SK-N-SH treated with all-trans-retinoic acid at 6 μM for 48 hours (cell line): ENCODE results near the gene DNASE1L1.

Experiments
- ATAC-seq: fragments of 200-7000 bp; cut with Tn5 transposase; 3 replicates; pipeline ENCODE4 v1.9.1; 2020; ENCODE audit warnings: mild to moderate bottlenecking, moderate library complexity
- ARNTL ChIP-seq: fragments of 450-650 bp; formaldehyde crosslinking; IDR thresholded peaks from 2 replicates; pipeline ENCODE4 v1.5.0; 2020; ENCODE audit warnings: low read depth, mild to moderate bottlenecking, moderate library complexity, borderline replicate concordance
- BACH2 ChIP-seq: fragments of 250-450 bp; sonication (Bioruptor Pico); IDR thresholded peaks from 2 replicates; pipeline ENCODE4 v1.9.0; 2021; ENCODE audit warnings: mild to moderate bottlenecking, borderline replicate concordance
- CSDC2 ChIP-seq: fragments of 250-450 bp; sonication (Bioruptor Pico); IDR thresholded peaks from 2 replicates; pipeline ENCODE4 v1.5.0; 2020; ENCODE audit warnings: mild to moderate bottlenecking, moderate library complexity
- ESRRG ChIP-seq: fragments of 250-450 bp; sonication (Bioruptor Pico); IDR thresholded peaks from 2 replicates; pipeline ENCODE4 v1.6.1; 2021; ENCODE audit warnings: mild to moderate bottlenecking
- GLIS3 ChIP-seq: fragments of 250-450 bp; sonication (Bioruptor Pico); IDR thresholded peaks from 2 replicates; pipeline ENCODE4 v1.5.0; 2020; ENCODE audit warnings: mild to moderate bottlenecking, moderate library complexity
- ISL1 ChIP-seq: fragments of 250-450 bp; sonication (Bioruptor Pico); IDR thresholded peaks from 2 replicates; pipeline ENCODE4 v2.1.2; 2022; ENCODE audit warnings: mild to moderate bottlenecking, moderate library complexity
- OSR1 ChIP-seq: fragments of 250-450 bp; sonication (Bioruptor Pico); IDR thresholded peaks from 2 replicates; pipeline ENCODE4 v1.8.0; 2022; ENCODE audit warnings: moderate library complexity, mild to moderate bottlenecking, inconsistent platforms
- PPARA ChIP-seq: fragments of 250-450 bp; sonication (Bioruptor Pico); IDR thresholded peaks from 2 replicates; pipeline ENCODE4 v1.5.0; 2020; ENCODE audit warnings: mild to moderate bottlenecking, borderline replicate concordance
- SNAI2 ChIP-seq: fragments of 250-450 bp; sonication (Bioruptor Pico); IDR thresholded peaks from 2 replicates; pipeline ENCODE4 v1.5.0; 2020; ENCODE audit warnings: mild to moderate bottlenecking, moderate library complexity
- TOX ChIP-seq: fragments of 250-450 bp; sonication (Bioruptor Pico); IDR thresholded peaks from 2 replicates; pipeline ENCODE4 v1.8.0; 2021; ENCODE audit warnings: mild to moderate bottlenecking, moderate library complexity, borderline replicate concordance
- ZC3H10 ChIP-seq: fragments of 250-450 bp; sonication (Bioruptor Pico); IDR thresholded peaks from 2 replicates; pipeline ENCODE4 v1.5.1; 2021; ENCODE audit warnings: mild to moderate bottlenecking, moderate library complexity
- ZFP3 ChIP-seq: fragments of 250-450 bp; sonication (Bioruptor Pico); IDR thresholded peaks from 2 replicates; pipeline ENCODE4 v1.5.0; 2020; ENCODE audit warnings: mild to moderate bottlenecking, moderate library complexity
- ZFP30 ChIP-seq: fragments of 450-650 bp; formaldehyde crosslinking; IDR thresholded peaks from 2 replicates; pipeline ENCODE4 v1.5.0; 2022; ENCODE audit warnings: mild to moderate bottlenecking, moderate library complexity
- ZNF565 ChIP-seq: fragments of 450-650 bp; formaldehyde crosslinking; conservative IDR thresholded peaks from 2 replicates; pipeline ENCODE4 v1.5.0; 2020; ENCODE audit warnings: low read depth, mild to moderate bottlenecking, moderate library complexity
- ZNF70 ChIP-seq: fragments of 450-650 bp; formaldehyde crosslinking; IDR thresholded peaks from 2 replicates; pipeline ENCODE4 v1.5.0; 2020; ENCODE audit warnings: mild to moderate bottlenecking, moderate library complexity
- ZNF8 ChIP-seq: fragments of 450-650 bp; formaldehyde crosslinking; IDR thresholded peaks from 2 replicates; pipeline ENCODE4 v1.5.0; 2020; ENCODE audit warnings: mild to moderate bottlenecking, moderate library complexity
- TF ChIP-seq, protein P1 (sequence below): fragments of 250-450 bp; sonication (Bioruptor Pico); IDR thresholded peaks from 2 replicates; pipeline ENCODE4 v1.8.0; 2020; ENCODE audit warnings: mild to moderate bottlenecking, moderate library complexity, borderline replicate concordance
- TF ChIP-seq, protein P2 (sequence below): fragments of 250-450 bp; sonication (Bioruptor Pico); IDR thresholded peaks from 2 replicates; pipeline ENCODE4 v1.8.0; 2021; ENCODE audit warnings: low read depth, mild to moderate bottlenecking, moderate library complexity, borderline replicate concordance
- TF ChIP-seq, protein P3 (sequence below): fragments of 250-450 bp; sonication (Bioruptor Pico); IDR thresholded peaks from 2 replicates; pipeline ENCODE4 v1.5.1; 2021; ENCODE audit warnings: mild to moderate bottlenecking, moderate library complexity
- TF ChIP-seq, protein P4 (sequence below): fragments of 250-450 bp; sonication (Bioruptor Pico); IDR thresholded peaks from 2 replicates; pipeline ENCODE4 v1.5.0; 2020; ENCODE audit warnings: mild to moderate bottlenecking, moderate library complexity
- TF ChIP-seq, protein P5 (sequence below): fragments of 250-450 bp; sonication (Bioruptor Pico); IDR thresholded peaks from 2 replicates; pipeline ENCODE4 v1.5.1; 2020; ENCODE audit warnings: low read depth, mild to moderate bottlenecking, moderate library complexity

Gene DNASE1L1

DNA sequence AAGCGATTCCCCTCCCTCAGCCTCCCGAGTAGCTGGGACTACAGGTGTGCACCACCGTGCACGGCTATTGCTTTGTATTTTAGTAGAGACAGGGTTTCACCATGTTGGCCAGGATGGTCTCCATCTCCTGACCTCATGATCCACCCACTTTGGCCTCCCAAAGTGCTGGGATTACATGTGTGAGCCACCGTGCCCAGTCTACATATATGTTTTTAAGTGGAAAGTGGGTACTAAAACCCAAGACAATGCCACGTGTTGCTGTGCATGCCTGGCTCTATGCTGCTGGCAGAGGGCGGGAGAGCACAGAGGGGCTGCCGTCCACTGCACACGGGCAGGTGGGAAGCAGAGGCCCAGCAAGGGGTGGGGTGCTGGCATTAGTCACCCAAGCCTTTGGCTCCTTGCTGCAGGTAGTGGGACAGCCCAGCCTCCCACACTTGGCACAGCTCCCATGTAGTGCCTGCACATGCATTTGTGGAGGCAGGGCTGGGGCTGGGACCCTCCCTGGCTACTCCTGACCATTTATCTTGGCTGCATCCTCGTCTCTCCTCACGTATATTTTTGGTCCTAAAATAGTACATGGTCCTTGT, 26.5 kb downstream of the DNASE1L1 start (continued):
- TF ChIP-seq, protein P1, sequence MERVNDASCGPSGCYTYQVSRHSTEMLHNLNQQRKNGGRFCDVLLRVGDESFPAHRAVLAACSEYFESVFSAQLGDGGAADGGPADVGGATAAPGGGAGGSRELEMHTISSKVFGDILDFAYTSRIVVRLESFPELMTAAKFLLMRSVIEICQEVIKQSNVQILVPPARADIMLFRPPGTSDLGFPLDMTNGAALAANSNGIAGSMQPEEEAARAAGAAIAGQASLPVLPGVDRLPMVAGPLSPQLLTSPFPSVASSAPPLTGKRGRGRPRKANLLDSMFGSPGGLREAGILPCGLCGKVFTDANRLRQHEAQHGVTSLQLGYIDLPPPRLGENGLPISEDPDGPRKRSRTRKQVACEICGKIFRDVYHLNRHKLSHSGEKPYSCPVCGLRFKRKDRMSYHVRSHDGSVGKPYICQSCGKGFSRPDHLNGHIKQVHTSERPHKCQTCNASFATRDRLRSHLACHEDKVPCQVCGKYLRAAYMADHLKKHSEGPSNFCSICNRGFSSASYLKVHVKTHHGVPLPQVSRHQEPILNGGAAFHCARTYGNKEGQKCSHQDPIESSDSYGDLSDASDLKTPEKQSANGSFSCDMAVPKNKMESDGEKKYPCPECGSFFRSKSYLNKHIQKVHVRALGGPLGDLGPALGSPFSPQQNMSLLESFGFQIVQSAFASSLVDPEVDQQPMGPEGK (CRISPR knock-in tag): no peak
- TF ChIP-seq, protein P2, sequence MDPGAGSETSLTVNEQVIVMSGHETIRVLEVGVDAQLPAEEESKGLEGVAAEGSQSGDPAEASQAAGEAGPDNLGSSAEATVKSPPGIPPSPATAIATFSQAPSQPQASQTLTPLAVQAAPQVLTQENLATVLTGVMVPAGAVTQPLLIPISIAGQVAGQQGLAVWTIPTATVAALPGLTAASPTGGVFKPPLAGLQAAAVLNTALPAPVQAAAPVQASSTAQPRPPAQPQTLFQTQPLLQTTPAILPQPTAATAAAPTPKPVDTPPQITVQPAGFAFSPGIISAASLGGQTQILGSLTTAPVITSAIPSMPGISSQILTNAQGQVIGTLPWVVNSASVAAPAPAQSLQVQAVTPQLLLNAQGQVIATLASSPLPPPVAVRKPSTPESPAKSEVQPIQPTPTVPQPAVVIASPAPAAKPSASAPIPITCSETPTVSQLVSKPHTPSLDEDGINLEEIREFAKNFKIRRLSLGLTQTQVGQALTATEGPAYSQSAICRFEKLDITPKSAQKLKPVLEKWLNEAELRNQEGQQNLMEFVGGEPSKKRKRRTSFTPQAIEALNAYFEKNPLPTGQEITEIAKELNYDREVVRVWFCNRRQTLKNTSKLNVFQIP (CRISPR knock-in tag): no peak
- TF ChIP-seq ZFP30 (no peak), ARNTL (CRISPR knock-in tag) (no peak), TOX (CRISPR knock-in tag) (no peak), ZC3H10 (CRISPR knock-in tag) (no peak), GLIS3 (CRISPR knock-in tag) (no peak), ESRRG (CRISPR knock-in tag) (no peak), OSR1 (CRISPR knock-in tag) (no peak)

DNA sequence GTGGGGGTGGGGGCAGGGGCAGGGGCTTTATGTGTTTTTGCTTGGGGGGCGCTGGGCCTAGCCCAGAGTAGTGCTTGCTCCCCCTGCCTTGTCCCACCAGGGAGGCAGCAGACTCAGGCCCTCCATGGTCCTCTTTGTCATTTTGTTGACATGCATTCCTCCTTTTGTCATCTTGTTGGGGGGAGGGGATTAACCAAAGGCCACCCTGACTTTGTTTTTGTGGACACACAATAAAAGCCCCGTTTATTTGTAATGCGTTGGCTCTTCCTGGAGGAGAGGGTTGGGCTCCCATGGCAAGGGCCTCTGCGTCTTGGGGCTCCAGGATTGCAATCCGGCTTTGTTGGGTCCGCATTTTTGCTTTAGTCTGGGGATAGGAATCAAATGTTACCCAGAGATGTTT, 27.8 kb downstream of the DNASE1L1 start:
- ATAC-seq: no peak
- TF ChIP-seq ARNTL (CRISPR knock-in tag): no peak
- no peak for TF ChIP-seq ZNF8 (CRISPR knock-in tag)
- no peak for TF ChIP-seq ZNF565
- TF ChIP-seq, protein P3, sequence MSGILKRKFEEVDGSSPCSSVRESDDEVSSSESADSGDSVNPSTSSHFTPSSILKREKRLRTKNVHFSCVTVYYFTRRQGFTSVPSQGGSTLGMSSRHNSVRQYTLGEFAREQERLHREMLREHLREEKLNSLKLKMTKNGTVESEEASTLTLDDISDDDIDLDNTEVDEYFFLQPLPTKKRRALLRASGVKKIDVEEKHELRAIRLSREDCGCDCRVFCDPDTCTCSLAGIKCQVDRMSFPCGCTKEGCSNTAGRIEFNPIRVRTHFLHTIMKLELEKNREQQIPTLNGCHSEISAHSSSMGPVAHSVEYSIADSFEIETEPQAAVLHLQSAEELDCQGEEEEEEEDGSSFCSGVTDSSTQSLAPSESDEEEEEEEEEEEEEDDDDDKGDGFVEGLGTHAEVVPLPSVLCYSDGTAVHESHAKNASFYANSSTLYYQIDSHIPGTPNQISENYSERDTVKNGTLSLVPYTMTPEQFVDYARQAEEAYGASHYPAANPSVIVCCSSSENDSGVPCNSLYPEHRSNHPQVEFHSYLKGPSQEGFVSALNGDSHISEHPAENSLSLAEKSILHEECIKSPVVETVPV (CRISPR knock-in tag): no peak
- TF ChIP-seq ESRRG (CRISPR knock-in tag): no peak
- TF ChIP-seq, protein P4, sequence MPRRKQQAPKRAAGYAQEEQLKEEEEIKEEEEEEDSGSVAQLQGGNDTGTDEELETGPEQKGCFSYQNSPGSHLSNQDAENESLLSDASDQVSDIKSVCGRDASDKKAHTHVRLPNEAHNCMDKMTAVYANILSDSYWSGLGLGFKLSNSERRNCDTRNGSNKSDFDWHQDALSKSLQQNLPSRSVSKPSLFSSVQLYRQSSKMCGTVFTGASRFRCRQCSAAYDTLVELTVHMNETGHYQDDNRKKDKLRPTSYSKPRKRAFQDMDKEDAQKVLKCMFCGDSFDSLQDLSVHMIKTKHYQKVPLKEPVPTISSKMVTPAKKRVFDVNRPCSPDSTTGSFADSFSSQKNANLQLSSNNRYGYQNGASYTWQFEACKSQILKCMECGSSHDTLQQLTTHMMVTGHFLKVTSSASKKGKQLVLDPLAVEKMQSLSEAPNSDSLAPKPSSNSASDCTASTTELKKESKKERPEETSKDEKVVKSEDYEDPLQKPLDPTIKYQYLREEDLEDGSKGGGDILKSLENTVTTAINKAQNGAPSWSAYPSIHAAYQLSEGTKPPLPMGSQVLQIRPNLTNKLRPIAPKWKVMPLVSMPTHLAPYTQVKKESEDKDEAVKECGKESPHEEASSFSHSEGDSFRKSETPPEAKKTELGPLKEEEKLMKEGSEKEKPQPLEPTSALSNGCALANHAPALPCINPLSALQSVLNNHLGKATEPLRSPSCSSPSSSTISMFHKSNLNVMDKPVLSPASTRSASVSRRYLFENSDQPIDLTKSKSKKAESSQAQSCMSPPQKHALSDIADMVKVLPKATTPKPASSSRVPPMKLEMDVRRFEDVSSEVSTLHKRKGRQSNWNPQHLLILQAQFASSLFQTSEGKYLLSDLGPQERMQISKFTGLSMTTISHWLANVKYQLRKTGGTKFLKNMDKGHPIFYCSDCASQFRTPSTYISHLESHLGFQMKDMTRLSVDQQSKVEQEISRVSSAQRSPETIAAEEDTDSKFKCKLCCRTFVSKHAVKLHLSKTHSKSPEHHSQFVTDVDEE: no peak
- TF ChIP-seq, protein P5, sequence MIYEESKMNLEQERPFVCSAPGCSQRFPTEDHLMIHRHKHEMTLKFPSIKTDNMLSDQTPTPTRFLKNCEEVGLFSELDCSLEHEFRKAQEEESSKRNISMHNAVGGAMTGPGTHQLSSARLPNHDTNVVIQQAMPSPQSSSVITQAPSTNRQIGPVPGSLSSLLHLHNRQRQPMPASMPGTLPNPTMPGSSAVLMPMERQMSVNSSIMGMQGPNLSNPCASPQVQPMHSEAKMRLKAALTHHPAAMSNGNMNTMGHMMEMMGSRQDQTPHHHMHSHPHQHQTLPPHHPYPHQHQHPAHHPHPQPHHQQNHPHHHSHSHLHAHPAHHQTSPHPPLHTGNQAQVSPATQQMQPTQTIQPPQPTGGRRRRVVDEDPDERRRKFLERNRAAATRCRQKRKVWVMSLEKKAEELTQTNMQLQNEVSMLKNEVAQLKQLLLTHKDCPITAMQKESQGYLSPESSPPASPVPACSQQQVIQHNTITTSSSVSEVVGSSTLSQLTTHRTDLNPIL (CRISPR knock-in tag): no peak
- TF ChIP-seq ISL1 (CRISPR knock-in tag): no peak
- no peak for TF ChIP-seq ZFP30
- TF ChIP-seq, protein P1 (CRISPR knock-in tag): no peak
- no peak for TF ChIP-seq PPARA (CRISPR knock-in tag)
- no peak for TF ChIP-seq ZFP3 (CRISPR knock-in tag)
- no peak for TF ChIP-seq GLIS3 (CRISPR knock-in tag)
- no peak for TF ChIP-seq TOX (CRISPR knock-in tag)
- no peak for TF ChIP-seq CSDC2 (CRISPR knock-in tag)
- no peak for TF ChIP-seq BACH2 (CRISPR knock-in tag)
- no peak for TF ChIP-seq SNAI2
- TF ChIP-seq, protein P2 (CRISPR knock-in tag): no peak
- TF ChIP-seq ZNF70 (CRISPR knock-in tag): no peak
- no peak for TF ChIP-seq OSR1 (CRISPR knock-in tag)
